GM21786 (cell line): ENCODE results near the gene KHDC3L.

ENCODE experiments used
- ATAC-seq: cut with Tn5 transposase; IDR thresholded peaks from one replicate; pipeline ENCODE4 v1.9.1; 2021; ENCODE audit not compliant: unreplicated experiment

KHDC3L gene, protein sequence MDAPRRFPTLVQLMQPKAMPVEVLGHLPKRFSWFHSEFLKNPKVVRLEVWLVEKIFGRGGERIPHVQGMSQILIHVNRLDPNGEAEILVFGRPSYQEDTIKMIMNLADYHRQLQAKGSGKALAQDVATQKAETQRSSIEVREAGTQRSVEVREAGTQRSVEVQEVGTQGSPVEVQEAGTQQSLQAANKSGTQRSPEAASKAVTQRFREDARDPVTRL

DNA sequence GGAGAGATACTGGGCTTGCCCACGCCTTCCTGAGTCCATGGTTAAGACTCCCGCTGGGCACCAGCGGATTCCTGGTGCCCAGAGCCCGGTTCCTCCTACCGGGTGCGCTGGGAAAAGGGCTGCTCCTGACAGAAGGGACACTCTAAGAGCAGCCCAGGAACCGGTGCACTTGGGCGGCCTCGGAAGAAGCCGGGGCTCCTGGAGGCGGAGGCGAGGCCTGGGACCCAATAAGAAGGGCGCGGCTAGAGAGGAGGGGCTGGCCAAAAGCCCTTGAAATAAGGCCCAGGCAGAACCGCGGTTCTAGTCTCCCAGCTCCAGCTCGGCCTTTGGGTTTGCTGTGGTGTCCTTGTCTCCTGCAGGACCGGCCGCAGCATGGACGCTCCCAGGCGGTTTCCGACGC, at the start of gene KHDC3L:
Gene KHDC3L, plus strand, starts transcription at position 301 of the 400 bp plus-strand sequence. Its CDS starts 72 bp downstream, at position 373.
- no peak for ATAC-seq

DNA sequence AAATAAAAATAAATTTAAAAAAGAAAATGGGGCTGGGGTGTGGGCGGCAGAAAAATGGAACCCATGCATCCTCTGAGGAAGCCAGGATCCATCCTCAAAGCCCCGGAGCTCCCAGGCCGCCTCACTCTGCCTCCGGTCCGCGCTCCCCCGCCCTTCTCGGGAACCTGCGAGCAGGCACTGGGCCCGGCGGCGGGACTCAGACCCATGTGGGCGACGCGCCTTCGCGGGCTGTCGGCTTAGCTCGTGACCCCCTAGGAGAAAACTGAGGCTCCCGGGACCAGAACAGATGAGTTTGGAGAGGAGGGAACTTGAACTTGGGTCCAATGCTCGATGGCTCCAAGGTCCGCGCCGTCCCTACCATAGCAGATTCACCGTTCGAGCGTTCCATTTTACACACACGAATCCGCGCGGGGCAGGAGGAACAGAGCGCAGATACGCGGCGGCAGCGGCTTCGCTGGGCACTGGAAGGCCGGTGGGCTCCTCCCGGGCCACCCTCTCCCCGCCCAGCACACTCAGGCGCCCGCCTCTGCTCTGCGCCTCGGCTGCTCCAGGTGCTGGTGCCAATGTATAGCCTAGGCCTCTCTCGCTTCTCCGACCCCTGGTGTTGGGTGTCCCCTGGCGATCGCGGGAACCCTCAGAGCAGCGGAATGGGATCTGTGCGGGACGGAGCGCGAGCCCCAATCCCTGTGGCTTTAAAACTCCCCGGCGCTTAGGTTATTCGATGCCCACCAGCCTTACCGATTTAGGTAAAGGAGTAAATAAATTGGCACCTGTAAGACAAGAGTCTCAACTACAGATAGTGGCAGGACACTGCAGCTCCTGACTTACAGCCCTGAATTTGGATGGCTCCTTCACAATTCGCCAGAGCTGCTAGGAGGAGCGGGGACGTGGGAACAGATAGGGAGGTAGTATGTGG, 47.6 kb upstream of the KHDC3L start:
- no peak for ATAC-seq

DNA sequence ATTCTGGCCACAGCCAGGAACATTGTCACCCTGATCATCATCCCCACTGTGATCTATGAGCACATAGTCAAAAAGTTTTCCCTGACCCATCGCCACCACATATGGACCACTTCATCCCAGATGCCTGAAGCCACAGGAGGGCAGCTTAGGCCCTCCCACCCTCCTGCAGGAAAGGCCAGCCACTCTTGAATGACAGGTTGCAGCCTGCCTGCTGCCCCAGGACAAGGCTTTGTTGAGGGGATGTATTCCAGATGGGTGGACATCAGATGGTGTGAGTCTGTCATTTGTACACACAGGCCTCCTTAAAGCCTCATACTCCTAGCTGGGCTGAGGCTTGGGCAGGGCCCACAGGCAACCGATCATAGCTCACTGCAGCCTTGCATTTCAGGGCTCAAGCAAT, 39.1 kb upstream of the KHDC3L start:
- no peak for ATAC-seq

DNA sequence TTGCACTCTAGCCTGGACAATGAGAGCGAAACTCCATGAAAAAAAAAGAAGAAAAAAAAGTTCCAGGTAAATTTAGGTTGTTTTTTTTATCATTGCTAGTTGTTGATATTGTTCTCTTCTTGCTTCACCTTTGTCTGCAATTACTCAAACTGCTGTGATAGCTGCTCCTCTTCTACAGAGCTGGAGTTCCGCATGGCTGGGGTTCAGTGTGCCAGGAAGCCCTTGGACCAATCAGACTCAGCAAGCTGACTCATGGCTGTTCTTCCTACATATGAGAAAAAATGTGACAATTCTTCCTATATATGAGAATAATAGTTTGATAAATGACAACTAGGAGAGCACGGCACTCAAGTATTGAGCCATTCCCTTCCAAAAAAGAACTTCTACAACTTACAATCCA, 36.8 kb upstream of the KHDC3L start:
- no peak for ATAC-seq

DNA sequence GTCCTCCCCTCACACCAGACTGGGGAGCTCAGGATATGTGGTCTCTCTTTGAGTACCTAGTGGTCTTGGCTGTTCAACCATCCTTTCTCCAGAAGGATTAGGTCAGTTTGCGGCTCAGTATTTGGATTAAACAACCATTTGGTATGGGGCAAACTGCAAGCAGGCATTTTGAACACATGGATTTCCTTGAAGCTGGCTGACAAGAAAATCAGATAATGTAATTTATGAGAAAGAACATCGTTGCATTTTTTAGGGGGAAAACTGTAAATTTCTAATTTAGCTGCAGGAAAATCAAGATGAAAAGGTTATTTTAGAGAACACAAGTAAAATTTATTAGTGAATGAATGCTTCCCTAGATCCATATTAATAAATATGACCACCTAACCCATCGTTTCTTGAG, 33.7 kb upstream of the KHDC3L start:
- ATAC-seq: no peak

- peak; percentile 75 for ATAC-seq
Measured at GRCh38 chr6:73329201-73329600, 33.3 kb upstream of the KHDC3L start.

GRCh38 chr6:73339340-73339739, 23.1 kb upstream of the KHDC3L start:
- no peak for ATAC-seq

GRCh38 chr6:73340048-73340447, 22.4 kb upstream of the KHDC3L start:
- ATAC-seq: no peak

GRCh38 chr6:73341335-73341734, 21.1 kb upstream of the KHDC3L start:
- ATAC-seq: no peak

DNA sequence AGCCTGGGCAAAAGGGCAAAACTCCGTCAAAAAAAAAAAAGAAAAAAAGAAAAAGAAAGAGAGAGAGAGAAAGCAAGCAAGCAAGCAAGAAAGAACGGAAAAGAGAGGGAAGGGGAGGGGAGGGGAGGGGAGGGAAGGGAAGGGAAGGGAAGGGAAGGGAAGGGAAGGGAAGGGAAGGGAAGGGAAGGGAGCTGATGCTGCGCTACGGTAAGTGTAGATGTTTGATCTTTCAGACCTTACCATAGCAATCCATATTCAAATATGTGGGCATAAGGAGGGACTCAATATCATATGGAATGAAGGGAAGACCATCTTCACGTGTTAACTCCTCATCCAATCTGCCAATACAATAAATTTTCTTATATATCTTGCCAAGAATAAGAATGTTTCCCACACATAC, 20.3 kb upstream of the KHDC3L start:
- no peak for ATAC-seq

GRCh38 chr6:73343164-73343563, 19.3 kb upstream of the KHDC3L start:
- no peak for ATAC-seq

GRCh38 chr6:73348550-73349204, 13.8 kb upstream of the KHDC3L start:
- no peak for ATAC-seq

DNA sequence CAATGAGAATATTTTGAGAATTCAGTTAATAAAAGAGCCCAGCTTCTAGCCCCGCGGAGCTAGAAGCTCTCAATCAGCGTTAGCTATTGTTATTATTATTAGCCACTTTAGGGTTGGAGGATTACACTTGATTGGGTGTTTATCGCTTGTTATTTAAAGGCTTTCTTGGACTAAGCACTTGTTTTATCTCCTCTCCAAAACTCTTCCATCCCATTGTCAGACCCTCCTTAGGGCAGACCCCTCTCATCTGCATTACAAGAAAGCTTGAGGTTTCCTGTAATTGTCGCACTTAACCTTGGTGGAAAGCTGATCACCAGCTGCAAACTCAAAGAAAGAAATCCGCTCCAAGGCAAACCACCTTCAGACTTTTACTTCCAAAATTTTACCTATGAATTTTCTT, 13.1 kb upstream of the KHDC3L start:
- ATAC-seq: no peak

- ATAC-seq: no peak
Measured at GRCh38 chr6:73353636-73354593, 8.5 kb upstream of the KHDC3L start, which contains the start of gene DPPA5. DPPA5 (minus strand) TSS chr6:73354276; CDS start chr6:73354225, 51 bp downstream.

- ATAC-seq: no peak
Measured at GRCh38 chr6:73362869-73363536, 545 bp downstream of the KHDC3L start.

GRCh38 chr6:73363537-73363875, 1.0 kb downstream of the KHDC3L start:
- ATAC-seq: no peak

DNA sequence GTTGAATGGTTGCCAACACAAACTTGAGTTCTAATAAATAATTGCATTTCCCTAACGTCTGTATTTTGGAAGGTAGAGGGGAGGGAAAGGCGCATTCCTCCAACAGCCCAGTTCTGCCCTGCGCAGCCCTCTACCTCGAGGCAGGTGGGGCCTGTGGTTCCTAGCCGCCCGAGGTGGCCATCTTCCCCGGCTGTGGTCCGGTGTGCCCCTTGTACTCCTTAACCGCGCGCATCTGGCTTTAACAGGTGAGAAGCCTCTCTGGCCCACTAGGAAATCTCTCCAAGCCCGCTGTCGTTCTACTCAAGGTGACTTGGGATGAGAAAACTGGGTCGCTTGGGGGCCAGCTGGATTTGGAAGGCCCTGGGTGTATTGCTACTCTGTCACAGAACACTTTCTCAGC, 1.7 kb downstream of the KHDC3L start:
- ATAC-seq: no peak

DNA sequence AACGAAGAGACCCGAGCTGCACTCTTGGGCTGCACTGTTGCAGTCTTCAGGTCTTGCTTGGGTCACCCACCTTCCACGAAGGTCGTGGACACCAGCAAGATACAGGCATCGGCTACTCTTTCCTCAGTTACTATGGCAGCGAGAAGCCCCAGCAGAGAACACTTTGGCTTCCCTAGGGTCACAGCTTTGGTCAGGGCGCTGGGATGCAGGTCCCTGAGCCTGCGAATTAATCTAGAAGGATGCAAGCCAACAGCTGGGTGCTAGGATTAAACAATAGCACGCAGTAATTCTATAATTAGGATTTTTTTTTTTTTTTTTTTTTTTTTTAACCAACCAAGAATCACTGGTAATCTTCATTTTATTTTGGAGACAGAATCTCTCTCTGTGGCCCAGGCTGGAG, 2.1 kb downstream of the KHDC3L start:
- ATAC-seq: no peak

DNA sequence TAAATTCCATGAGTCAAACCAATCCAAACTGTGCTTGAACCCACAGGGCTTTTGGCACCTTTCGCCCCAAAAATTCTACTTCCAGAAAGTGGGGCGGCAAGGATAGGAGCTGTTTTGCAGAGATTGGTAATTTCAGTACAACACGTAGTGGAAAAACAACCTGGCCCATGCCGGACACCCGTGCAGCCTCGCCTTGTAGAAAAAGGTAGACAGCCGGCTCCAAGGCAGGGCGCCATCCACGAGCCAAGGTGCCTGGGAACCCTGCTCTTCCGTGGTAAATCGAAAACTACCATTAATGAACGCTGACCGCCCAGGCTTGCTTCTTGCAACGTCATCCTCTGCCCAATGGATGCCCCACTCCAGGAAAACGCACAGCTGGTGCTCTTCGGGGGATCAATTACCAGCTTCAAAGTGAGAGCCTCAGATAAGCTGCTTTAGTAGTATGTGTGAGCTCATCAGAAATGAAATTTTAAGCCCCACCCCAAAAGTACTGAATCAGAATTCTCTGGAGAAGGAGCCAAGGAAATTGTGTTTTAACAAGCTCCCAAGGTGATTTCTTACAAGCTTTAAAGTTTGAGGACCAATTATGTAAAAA, 5.4 kb downstream of the KHDC3L start:
- no peak for ATAC-seq

GRCh38 chr6:73368675-73369074, 6.2 kb downstream of the KHDC3L start:
- no peak for ATAC-seq
